ENCODE results near the gene PTP4A2. TPM values are rescaled to one million over a fixed set of nuclear protein-coding genes. Genes with fewer than 3 reads are reported as not detected.

Gene PTP4A2
- total RNA-seq, 1 donor from 2014 or later, result 189 TPM

- Mint-ChIP-seq H3K27me3 (ENCODE audit: low read depth) (peaks cover 5% of the 10 kb centered on the region), H3K9me3 (peaks cover 6% of the 10 kb centered on the region), H3K4me1 (peaks cover 12% of the 10 kb centered on the region), H3K36me3 (ENCODE audit: low read depth) (peaks cover 5% of the 10 kb centered on the region), H3K27ac (ENCODE audit: unreplicated experiment) (no peak overlapping the region), H3K4me3 (no peak overlapping the region)
- no peak for DNase-seq (ENCODE audit: low read depth, low spot score)
- TF ChIP-seq CTCF (conservative IDR thresholded peaks at IDR 0.05), result no peak
Observed at GRCh38 chr1:31871703-31872102, 66.5 kb downstream of the PTP4A2 start.

GRCh38 chr1:31870086-31870736, 68.0 kb downstream of the PTP4A2 start:
- Mint-ChIP-seq H3K9me3 (peaks cover 6% of the 10 kb centered on the region), H3K36me3 (ENCODE audit: low read depth) (peaks cover 5% of the 10 kb centered on the region), H3K4me3 (no peak overlapping the region), H3K27me3 (ENCODE audit: low read depth) (peaks cover 5% of the 10 kb centered on the region), H3K4me1 (peaks cover 12% of the 10 kb centered on the region), H3K27ac (ENCODE audit: unreplicated experiment) (no peak overlapping the region)
- DNase-seq (ENCODE audit: low read depth, low spot score), result no peak
- TF ChIP-seq CTCF (conservative IDR thresholded peaks at IDR 0.05), result no peak

GRCh38 chr1:31869449-31869848, 68.7 kb downstream of the PTP4A2 start:
- TF ChIP-seq CTCF (conservative IDR thresholded peaks at IDR 0.05), result no peak
- DNase-seq (ENCODE audit: low read depth, low spot score), result no peak
- peaks cover 6% of the 10 kb centered on the region for H3K9me3 Mint-ChIP-seq
- H3K4me1 Mint-ChIP-seq, result peaks cover 12% of the 10 kb centered on the region
- peaks cover 5% of the 10 kb centered on the region for H3K36me3 Mint-ChIP-seq (ENCODE audit: low read depth)
- H3K4me3 Mint-ChIP-seq, result no peak overlapping the region
- peak overlapping the region; percentile 17 for H3K27ac Mint-ChIP-seq (ENCODE audit: unreplicated experiment)
- peaks cover 5% of the 10 kb centered on the region for H3K27me3 Mint-ChIP-seq (ENCODE audit: low read depth)

- no peak for DNase-seq (ENCODE audit: low read depth, low spot score)
- H3K27ac Mint-ChIP-seq (ENCODE audit: unreplicated experiment), result no peak overlapping the region
- peaks cover 5% of the 10 kb centered on the region for H3K27me3 Mint-ChIP-seq (ENCODE audit: low read depth)
- no peak for TF ChIP-seq CTCF (conservative IDR thresholded peaks at IDR 0.05)
- H3K9me3 Mint-ChIP-seq, result peaks cover 6% of the 10 kb centered on the region
- no peak overlapping the region for H3K4me3 Mint-ChIP-seq
- H3K36me3 Mint-ChIP-seq (ENCODE audit: low read depth), result peaks cover 5% of the 10 kb centered on the region
- H3K4me1 Mint-ChIP-seq, result peaks cover 12% of the 10 kb centered on the region
Observed at GRCh38 chr1:31868862-31869261, 69.3 kb downstream of the PTP4A2 start.

- DNase-seq (ENCODE audit: low read depth, low spot score), result no peak
- peaks cover 5% of the 10 kb centered on the region for H3K27me3 Mint-ChIP-seq (ENCODE audit: low read depth)
- TF ChIP-seq CTCF (conservative IDR thresholded peaks at IDR 0.05), result no peak
- peaks cover 5% of the 10 kb centered on the region for H3K4me1 Mint-ChIP-seq
- H3K9me3 Mint-ChIP-seq, result no peaks in the 10 kb centered on the region
- H3K4me3 Mint-ChIP-seq, result no peak overlapping the region
- H3K27ac Mint-ChIP-seq (ENCODE audit: unreplicated experiment), result no peak overlapping the region
- H3K36me3 Mint-ChIP-seq (ENCODE audit: low read depth), result no peaks in the 10 kb centered on the region
Observed at GRCh38 chr1:31867546-31867945, 70.6 kb downstream of the PTP4A2 start.

All from neural crest cell (in vitro differentiated cells).